ENCODE data around the gene NATD1.

Gene NATD1

DNA sequence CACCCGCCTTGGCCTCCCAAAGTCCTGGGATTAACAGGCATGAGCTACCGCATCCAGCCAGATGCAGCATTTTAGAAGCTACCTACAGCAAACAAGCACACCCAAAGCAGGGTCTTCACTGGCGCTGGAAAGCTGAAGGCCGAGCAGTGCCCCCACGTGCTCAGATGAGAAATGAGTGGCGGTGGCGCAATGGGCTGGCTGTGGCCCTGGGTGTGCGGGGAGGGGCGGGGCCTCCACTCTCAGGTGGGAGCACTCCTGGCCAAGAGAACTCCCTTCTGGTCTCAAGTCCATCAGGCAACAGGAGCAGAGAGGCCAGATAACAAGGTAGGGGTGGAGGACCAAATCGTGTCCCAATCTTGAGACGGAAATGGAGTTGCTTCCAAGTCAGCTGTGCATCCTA lies 51.3 kb downstream of the NATD1 start:
- no peak for DNase-seq (ENCODE audit: low read depth)
- TF ChIP-seq, protein P1, sequence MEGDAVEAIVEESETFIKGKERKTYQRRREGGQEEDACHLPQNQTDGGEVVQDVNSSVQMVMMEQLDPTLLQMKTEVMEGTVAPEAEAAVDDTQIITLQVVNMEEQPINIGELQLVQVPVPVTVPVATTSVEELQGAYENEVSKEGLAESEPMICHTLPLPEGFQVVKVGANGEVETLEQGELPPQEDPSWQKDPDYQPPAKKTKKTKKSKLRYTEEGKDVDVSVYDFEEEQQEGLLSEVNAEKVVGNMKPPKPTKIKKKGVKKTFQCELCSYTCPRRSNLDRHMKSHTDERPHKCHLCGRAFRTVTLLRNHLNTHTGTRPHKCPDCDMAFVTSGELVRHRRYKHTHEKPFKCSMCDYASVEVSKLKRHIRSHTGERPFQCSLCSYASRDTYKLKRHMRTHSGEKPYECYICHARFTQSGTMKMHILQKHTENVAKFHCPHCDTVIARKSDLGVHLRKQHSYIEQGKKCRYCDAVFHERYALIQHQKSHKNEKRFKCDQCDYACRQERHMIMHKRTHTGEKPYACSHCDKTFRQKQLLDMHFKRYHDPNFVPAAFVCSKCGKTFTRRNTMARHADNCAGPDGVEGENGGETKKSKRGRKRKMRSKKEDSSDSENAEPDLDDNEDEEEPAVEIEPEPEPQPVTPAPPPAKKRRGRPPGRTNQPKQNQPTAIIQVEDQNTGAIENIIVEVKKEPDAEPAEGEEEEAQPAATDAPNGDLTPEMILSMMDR (IDR thresholded peaks at IDR 0.05; ENCODE audit: low read depth, low read length, missing control alignments), result no peak
- H3K4me3 ChIP-seq (ENCODE audit: low read depth, low read length), result no peak overlapping the region
- in situ Hi-C loops (cut with HindIII; ENCODE audit: low sequenced_read_pairs), result loop anchor here (5.0 kb wide), 1 partner anchor 75 kb away; no protein-coding TSS in a partner anchor

DNA sequence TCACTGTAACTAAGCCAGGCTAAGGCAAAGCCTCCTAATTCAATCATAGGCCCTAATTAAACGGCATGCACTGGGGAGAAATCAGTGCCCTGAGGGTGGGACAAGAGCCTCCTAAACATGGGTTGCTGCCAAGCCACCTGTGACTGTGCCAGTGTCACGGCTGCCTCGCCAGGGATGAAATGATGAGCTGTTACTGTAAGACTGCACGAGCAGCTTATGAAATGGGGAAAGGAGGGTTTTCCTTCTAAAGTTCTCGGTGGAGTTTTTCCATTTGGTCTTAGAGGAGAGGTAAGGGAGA lies 52.0 kb downstream of the NATD1 start:
- TF ChIP-seq, protein P1 (IDR thresholded peaks at IDR 0.05; ENCODE audit: low read depth, low read length, missing control alignments), result no peak
- in situ Hi-C loops (cut with HindIII; ENCODE audit: low sequenced_read_pairs), result loop anchor here (5.0 kb wide), 1 partner anchor 76 kb away; no protein-coding TSS in a partner anchor
- DNase-seq (ENCODE audit: low read depth), result no peak
- no peak overlapping the region for H3K4me3 ChIP-seq (ENCODE audit: low read depth, low read length)

DNA sequence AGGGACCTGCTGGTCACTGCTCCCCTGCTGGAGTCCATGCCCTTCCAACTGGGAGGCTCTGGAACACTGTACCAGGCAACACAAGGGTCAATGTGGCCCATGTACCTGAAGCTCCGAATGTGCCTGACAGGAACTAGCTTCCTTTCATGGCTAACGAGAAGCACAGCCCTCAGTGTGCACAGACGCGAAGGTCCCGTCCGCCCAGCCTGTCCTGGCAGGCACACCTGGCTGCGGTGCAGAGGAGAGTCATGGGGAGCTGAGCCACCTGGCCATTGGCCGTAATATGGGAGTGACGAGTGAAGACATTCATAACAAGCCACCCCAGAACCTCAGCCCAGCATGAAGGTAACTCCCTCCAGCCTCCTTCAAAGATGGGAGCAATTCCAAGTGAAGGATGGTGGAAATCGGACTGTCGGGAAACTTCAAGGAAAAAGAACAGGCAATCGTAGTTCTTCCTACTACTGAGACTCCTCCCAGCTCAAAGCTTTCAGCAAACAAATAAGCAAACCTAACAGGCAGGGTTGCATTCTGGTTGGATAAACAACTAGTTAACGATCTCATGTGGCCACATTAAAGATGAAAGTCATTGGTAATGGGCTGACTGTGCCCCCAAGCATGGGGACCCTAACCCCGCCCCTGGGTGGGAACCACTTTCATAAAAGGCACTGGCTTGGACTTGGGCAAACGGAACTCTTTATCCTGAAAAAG lies 52.5 kb downstream of the NATD1 start:
- H3K4me3 ChIP-seq (ENCODE audit: low read depth, low read length), result no peak overlapping the region
- in situ Hi-C loops (cut with HindIII; ENCODE audit: low sequenced_read_pairs), result loop anchor here (5.0 kb wide), 1 partner anchor 77 kb away; no protein-coding TSS in a partner anchor
- TF ChIP-seq, protein P1 (IDR thresholded peaks at IDR 0.05; ENCODE audit: low read depth, low read length, missing control alignments), result no peak
- DNase-seq (ENCODE audit: low read depth), result no peak

DNA sequence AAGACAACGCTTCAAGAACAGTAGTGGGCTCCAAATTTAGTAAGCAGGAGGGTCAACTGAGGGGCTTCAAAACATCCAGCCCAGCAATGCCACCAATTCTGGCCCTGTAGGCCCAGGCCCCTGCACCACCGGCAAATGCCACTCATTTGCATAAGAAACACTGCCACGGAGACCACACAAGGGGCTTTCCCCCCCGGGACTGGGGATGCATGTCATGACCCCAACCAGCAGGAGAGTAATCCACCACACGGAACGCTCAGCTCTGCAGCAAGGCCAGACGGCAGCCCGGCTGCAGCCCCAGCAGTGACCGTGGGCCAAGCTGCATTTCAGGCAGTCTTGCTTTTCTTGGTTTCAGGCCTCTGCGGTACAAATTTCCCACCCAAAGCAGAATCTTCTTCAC lies 53.4 kb downstream of the NATD1 start:
- TF ChIP-seq, protein P1 (IDR thresholded peaks at IDR 0.05; ENCODE audit: low read depth, low read length, missing control alignments), result no peak
- no peak overlapping the region for H3K4me3 ChIP-seq (ENCODE audit: low read depth, low read length)
- DNase-seq (ENCODE audit: low read depth), result no peak
- in situ Hi-C loops (cut with HindIII; ENCODE audit: low sequenced_read_pairs), result loop anchor here (5.0 kb wide), 1 partner anchor 77 kb away; no protein-coding TSS in a partner anchor

DNA sequence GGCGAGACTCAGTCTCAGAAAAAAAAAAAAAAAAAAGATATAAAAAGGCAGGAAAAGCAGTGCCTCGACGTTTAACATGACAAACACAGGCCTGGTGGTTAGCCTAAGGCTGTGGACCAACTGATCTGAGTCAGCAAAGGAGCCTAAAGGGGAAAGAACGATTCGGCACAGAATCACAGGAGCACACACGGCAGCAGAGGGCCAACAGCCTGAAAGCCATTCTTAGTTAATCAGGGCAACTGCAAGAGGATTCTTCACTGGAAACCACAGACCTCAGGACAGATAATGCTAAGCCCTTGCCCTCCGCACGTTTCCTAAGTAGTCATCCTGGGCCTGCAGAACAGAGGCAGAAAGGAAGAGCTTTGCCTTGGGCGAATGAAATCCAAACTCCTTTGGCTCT lies 53.9 kb downstream of the NATD1 start:
- no peak overlapping the region for H3K4me3 ChIP-seq (ENCODE audit: low read depth, low read length)
- no peak for DNase-seq (ENCODE audit: low read depth)
- in situ Hi-C loops (cut with HindIII; ENCODE audit: low sequenced_read_pairs), result no loop called here
- TF ChIP-seq, protein P1 (IDR thresholded peaks at IDR 0.05; ENCODE audit: low read depth, low read length, missing control alignments), result no peak

DNA sequence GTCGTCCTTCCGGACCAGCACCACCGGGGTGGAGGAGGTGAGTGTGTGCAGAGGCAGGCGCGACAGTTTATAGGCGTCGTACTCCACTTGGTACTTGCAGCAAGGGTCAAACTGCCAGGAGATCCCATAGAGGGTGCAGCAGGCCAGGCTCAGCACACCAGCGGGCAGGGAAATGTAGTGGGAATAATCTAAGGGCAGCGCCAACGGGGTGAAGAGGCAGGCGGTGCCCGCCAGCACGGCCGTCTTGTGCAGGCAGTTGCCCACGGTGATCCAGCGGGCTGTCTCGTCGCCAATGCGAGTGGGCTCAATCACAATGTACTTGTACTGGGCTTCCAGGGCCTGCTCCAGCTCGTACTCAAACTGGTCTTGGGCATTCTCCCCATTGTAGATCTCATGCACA lies 54.8 kb downstream of the NATD1 start:
- no peak for DNase-seq (ENCODE audit: low read depth)
- in situ Hi-C loops (cut with HindIII; ENCODE audit: low sequenced_read_pairs), result no loop called here
- no peak overlapping the region for H3K4me3 ChIP-seq (ENCODE audit: low read depth, low read length)
- TF ChIP-seq, protein P1 (IDR thresholded peaks at IDR 0.05; ENCODE audit: low read depth, low read length, missing control alignments), result no peak
